ENCODE data around the gene SHLD2. TPM values are rescaled to one million over a fixed set of nuclear protein-coding genes. Genes with fewer than 3 reads are reported as not detected.
"Not testable (repeated sequence)": the region's sequence is repeated elsewhere in the genome, so short reads cannot be mapped to it uniquely, and the experiment has no call there.

Gene SHLD2
- polyA plus RNA-seq, 1 donor from 2014 or later = 15.9 TPM

DNA sequence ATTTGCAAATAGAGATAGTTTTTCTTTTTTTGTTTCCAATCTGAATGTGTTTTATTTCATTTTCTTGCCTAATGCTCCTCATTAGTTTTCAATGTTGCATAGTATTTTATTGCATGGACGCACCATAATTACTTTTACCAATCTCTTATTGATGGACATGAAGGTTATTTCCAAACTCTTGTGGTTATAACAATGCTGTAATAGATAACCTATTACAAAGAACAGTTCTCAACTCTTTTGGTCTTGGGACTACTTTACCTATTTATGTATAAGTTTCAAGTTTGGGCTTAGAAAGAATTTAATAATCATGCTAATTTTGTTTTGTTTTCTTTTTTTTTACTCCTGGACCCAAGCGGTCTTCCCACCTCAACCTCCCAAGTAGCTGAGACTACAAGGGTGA, 7.0 kb downstream of the SHLD2 start:
- Mint-ChIP-seq H3K9me3 (no peaks in the 10 kb centered on the region), H3K27ac (no peak overlapping the region), H3K36me3 (peaks cover 1% of the 10 kb centered on the region), H3K4me1 (peaks cover 3 to 7% (median 6%) of the 10 kb centered on the region in 3 donors), H3K4me3 (no peak overlapping the region), H3K27me3 (no peaks in the 10 kb centered on the region)

DNA sequence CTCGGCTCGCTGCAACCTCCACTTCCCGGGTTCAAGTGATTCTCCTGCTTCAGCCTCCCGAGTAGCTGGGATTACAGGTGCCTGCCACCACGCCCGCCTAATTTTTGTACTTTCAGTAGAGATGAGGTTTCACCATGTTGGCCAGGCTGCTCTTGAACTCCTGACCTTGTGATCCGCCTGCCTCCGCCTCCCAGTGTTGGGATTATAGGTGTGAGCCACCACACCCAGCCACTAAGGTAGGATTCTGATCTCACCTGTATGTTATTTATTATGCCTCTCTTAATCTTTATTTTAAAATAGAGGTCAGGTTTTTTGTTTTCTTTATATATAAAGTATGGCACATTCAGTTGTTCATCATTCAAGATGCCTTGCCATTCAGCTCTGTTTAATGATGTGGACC, 9.7 kb downstream of the SHLD2 start:
- H3K27me3 Mint-ChIP-seq, H3K4me1 Mint-ChIP-seq, H3K9me3 Mint-ChIP-seq, H3K36me3 Mint-ChIP-seq, H3K4me3 Mint-ChIP-seq, H3K27ac Mint-ChIP-seq: not testable (repeated sequence)

DNA sequence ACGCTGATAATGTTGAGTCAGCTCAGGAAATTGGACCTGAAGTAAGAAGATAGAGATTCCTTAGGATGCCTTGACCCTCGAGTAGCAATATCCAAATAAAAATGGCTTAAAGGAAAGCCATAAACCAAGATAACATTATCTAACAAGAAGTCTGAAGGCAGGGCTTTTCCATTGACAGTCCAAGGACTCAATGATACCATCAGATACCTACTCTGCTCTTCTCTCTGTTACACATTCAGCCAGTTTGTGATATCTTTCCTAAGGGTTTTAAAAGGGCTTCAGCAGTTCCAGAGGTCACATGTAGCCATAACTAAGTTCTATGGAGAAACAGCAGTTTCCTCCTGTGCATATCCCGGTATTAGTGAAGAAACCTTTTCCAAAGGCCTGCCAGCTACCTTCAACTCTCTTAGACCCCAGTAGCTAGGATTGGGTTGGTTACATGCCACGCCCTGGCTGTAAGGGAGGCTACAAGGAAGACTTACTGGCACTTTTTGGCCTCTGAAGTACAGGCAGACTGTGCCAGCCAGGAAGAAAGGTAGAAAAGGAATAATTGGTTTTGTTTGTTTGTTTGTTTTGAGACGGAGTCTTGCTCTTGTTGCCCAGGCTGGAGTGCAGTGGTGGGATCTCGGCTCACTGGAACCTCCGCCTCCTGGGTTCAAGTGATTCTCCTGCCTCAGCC, 10.6 kb downstream of the SHLD2 start:
- Mint-ChIP-seq H3K36me3 (peaks cover 6% of the 10 kb centered on the region), H3K4me1 (peaks cover 3 to 7% (median 6%) of the 10 kb centered on the region in 3 donors), H3K4me3 (no peak overlapping the region), H3K9me3 (no peaks in the 10 kb centered on the region), H3K27me3 (no peaks in the 10 kb centered on the region), H3K27ac (no peak overlapping the region)

DNA sequence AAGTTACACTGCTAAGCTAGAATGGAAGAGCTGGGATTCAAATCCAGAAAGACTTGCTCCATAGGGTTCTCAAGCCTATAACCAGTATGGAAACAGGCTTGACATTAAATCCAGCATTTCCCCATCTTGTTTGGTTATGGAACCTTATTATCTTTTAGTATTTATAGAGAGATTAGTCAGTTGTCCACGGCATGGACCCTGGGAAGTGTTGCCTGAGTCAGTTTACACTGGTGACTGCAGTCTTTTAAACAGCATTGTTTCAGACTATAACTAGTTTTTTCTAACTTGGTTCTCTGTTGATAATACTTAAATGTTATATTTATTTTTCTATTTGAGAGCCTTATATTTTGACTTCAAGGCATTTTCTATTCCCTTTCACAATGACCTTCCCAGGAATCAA, 23.1 kb downstream of the SHLD2 start:
- not testable (repeated sequence) for H3K4me3 Mint-ChIP-seq, H3K27me3 Mint-ChIP-seq, H3K27ac Mint-ChIP-seq, H3K4me1 Mint-ChIP-seq, H3K9me3 Mint-ChIP-seq, H3K36me3 Mint-ChIP-seq

DNA sequence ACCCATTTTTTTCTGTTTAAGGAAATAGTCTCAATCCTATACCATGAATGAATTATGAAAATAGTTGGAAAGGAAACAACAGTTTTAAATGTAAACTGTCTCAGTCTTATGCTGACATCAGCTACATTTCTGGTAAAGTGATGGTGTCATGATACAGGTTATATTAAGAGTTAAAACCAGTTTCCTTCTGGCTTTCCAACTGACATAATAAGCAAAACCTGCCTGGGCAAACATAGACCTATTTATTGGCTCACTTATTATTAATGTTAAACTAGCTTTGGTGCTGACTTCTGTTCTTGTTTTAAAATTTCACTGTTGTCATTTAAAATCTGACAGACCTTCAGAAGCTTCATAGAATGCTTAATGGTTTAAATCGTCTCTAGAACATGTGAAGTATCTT, 24.0 kb downstream of the SHLD2 start:
- not testable (repeated sequence) for H3K36me3 Mint-ChIP-seq, H3K27ac Mint-ChIP-seq, H3K4me3 Mint-ChIP-seq, H3K27me3 Mint-ChIP-seq, H3K4me1 Mint-ChIP-seq, H3K9me3 Mint-ChIP-seq

DNA sequence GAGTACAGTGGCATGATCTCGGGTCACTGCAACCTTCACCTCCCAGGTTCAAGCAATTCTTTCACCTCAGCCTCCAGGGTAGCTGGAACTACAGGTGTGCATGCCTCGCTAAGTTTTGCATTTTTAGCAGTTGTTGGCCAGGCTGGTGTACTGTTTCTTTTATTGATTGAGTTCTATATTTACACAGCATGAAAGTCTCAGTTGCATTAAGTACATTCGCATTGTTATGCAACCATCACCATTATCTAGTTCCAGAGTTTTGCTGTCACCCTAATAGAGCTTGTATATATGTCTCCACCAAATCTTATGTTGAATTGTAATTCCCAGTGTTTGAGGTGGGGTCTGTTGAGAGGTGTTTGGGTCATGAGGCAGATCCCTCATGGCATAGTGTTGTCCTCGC, 28.3 kb downstream of the SHLD2 start:
- H3K4me1 Mint-ChIP-seq, H3K27me3 Mint-ChIP-seq, H3K4me3 Mint-ChIP-seq, H3K36me3 Mint-ChIP-seq, H3K9me3 Mint-ChIP-seq, H3K27ac Mint-ChIP-seq: not testable (repeated sequence)

DNA sequence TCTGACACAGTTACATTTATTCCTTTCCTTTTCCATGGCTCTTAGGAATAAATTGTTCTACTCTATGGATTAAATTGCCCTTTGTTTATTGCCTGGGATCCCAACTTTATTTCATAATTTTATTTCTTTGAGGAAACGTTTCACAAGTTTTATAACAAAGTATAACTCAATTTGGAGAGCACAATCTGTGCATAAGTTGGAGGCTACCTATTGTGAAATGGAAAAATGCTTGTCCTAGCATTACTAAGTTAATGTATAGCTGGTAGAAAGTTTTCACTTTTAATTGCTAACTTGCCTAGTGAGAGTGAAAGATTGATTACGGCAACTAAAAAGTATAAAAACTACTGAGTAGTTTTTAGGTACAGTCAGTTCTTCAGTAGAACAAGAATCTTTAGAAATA, 32.0 kb downstream of the SHLD2 start:
- H3K36me3 Mint-ChIP-seq = not testable (repeated sequence)

DNA sequence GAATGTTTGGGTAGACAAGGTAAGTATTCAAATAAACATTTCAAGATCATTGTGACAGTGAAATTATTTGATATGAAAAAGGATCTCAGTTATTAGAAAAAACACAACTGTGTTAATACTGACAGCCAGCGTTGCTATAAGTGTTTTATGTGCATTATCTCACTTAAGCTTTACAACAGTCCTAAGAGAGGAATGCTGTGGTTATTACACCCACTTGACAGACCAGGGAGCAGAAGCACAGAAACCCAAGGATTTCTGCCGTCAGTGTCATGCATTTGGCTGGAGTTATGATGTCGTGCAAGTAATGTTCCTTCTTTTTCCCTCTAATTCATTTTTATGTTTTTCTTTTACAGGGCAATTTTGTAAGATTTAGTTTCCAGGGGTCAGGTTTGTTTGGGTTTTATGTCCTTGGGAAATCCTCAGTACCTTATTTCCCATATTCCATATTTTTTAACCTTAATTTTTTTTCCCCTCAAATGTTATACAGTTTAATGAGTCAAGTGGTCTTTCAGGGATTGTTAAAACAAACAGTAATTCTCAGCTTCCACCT, 32.7 kb downstream of the SHLD2 start:
- not testable (repeated sequence) for H3K9me3 Mint-ChIP-seq

More for the DNA sequence above, 32.0 kb downstream of the SHLD2 start:
- not testable (repeated sequence) for H3K4me3 Mint-ChIP-seq, H3K4me1 Mint-ChIP-seq, H3K27me3 Mint-ChIP-seq, H3K27ac Mint-ChIP-seq, H3K9me3 Mint-ChIP-seq

DNA sequence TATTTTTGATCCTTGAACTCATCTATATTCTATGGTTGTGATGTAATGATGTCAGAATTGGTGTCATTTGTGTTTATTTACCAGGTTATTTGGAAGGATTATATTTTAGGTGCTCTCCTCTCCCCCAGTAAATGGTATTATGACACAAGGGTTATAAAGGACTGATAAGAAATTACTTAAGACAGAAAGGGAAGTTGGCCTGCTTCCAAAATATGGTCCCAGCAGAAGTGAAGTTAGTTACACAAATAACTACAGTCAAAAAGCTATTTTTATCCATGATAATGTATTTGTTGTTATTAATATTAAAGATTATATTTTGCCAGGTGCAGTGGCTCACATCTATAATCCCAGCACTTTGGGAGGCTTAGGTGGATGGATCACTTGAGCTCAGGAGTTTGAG, 37.2 kb downstream of the SHLD2 start:
- H3K9me3 Mint-ChIP-seq, H3K4me3 Mint-ChIP-seq, H3K27ac Mint-ChIP-seq, H3K4me1 Mint-ChIP-seq, H3K27me3 Mint-ChIP-seq: not testable (repeated sequence)
- H3K36me3 Mint-ChIP-seq = peaks cover 17% of the 10 kb centered on the region

More for the DNA sequence above, 32.7 kb downstream of the SHLD2 start:
- not testable (repeated sequence) for H3K36me3 Mint-ChIP-seq, H3K4me3 Mint-ChIP-seq, H3K27me3 Mint-ChIP-seq, H3K4me1 Mint-ChIP-seq
- peak overlapping the region in 1 of 3 donors; percentile 47 for H3K27ac Mint-ChIP-seq

DNA sequence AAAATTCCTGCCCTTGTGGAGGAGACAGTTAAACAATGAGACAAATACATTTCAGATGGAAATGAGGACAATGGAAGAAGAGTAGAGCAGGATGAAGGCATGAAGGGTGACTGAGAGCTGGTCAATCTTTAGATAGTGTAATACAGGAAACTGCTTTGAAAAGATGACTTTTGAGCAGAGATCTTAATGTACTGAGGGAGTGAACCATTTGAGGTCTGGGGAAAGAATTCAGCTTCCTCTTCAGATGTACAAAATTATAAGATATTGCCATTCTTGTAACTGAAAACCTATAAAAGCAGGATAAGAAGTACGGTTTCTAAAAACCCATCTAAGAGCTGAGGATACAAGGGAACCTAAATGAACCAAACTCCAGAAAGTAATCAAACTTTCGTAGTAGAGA, 38.9 kb downstream of the SHLD2 start:
- H3K27ac Mint-ChIP-seq, H3K4me3 Mint-ChIP-seq, H3K9me3 Mint-ChIP-seq, H3K4me1 Mint-ChIP-seq, H3K27me3 Mint-ChIP-seq: not testable (repeated sequence)
- H3K36me3 Mint-ChIP-seq = peaks cover 22% of the 10 kb centered on the region

DNA sequence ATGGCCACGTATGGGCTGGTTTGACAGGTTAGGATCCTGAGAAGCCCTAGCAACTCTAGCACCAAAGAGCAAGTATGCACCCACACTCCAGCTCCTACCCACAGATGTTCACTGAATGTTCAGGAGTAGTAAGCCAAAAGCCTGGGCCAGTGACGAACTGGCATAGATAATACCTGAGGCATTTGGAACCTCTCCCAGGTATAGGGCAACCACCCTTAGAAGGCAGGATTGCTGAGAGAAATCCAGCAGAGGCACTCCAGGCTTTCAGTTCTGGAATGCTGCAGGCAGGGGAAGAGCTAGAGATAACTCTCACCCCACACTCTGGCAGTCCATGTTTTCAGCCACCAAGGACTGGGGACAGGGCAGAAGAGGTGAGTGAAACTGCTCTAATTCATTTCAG, 39.4 kb downstream of the SHLD2 start:
- H3K36me3 Mint-ChIP-seq = peaks cover 20% of the 10 kb centered on the region
- H3K27ac Mint-ChIP-seq, H3K4me3 Mint-ChIP-seq, H3K4me1 Mint-ChIP-seq, H3K9me3 Mint-ChIP-seq, H3K27me3 Mint-ChIP-seq: not testable (repeated sequence)

DNA sequence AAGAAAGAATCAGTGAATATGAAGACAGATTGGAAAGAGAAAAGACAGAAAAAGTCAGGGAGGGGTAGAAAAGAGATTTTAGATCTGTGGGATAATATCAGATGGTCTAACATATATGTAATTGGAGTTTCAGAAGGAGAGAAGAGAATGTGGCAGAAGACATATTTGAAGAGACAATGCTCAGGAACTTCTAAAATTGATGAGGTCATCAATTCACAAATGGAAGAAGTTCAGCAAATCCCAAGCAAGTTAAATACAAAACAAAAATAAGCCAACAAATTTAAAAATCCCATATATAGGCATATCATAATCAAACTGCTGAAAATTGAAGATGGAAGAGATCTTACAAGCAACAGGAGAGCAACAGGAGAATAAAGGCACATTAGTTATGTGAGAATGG, 42.5 kb downstream of the SHLD2 start:
- H3K27me3 Mint-ChIP-seq, H3K4me3 Mint-ChIP-seq, H3K27ac Mint-ChIP-seq, H3K4me1 Mint-ChIP-seq, H3K9me3 Mint-ChIP-seq: not testable (repeated sequence)
- peaks cover 17% of the 10 kb centered on the region for H3K36me3 Mint-ChIP-seq

DNA sequence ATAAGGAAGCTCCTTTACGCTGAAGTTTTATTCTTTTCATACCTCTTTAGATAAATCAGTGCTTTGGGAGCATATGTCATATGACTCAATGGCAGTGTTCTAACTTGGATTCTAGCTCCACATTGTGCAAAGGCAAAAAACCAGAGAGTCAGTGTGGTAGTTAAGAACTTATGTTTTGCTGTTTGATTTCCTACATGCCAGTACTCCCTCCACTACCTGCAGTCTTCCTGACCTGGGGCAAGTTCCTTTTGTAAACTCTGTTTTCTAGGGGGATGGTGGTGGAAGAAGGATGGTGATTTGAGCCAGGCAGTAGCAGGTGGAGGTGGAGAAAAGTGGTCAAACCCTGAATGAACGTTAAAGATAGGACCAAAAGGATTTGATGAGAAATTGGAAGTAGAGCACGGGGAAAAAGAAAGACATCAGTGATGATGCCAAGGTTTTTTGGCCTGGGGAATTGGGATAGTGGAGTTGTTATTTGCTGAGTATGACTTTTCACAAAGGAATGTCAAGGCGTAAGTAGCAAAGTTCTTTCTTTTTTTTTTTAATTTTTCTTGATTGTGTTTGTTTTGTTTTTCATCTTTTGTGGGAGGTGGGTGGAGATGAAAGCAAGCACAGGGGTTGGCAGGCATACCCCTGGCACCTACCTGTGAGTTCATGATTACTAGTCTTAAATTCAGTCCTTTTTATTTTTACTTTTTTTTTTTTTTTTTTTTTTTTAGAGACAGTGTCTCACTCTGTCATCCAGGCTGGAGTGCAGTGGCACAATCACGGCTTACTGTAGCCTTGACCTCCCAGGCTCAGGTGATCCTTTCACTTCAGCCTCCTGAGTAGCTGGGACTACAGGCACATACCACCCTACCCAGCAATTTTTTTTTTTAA, 47.5 kb downstream of the SHLD2 start:
- H3K4me1 Mint-ChIP-seq, H3K36me3 Mint-ChIP-seq, H3K4me3 Mint-ChIP-seq, H3K27ac Mint-ChIP-seq, H3K9me3 Mint-ChIP-seq, H3K27me3 Mint-ChIP-seq: not testable (repeated sequence)

DNA sequence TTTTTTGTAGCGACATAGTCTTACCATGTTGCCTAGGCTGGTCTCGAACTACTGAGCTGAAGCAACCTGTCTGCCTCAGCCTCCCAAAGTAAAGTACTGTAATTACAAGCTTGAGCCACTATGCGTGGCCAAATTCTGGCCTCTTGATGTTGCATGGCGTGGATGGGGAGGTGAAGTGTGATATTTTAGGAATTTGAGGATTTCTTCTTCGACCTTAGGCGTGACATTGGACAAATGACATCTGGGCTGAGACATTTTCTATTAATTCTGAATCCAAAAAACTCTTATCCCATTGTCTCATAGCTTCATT, 48.1 kb downstream of the SHLD2 start:
- not testable (repeated sequence) for H3K27ac Mint-ChIP-seq, H3K4me3 Mint-ChIP-seq, H3K9me3 Mint-ChIP-seq, H3K36me3 Mint-ChIP-seq, H3K27me3 Mint-ChIP-seq, H3K4me1 Mint-ChIP-seq

DNA sequence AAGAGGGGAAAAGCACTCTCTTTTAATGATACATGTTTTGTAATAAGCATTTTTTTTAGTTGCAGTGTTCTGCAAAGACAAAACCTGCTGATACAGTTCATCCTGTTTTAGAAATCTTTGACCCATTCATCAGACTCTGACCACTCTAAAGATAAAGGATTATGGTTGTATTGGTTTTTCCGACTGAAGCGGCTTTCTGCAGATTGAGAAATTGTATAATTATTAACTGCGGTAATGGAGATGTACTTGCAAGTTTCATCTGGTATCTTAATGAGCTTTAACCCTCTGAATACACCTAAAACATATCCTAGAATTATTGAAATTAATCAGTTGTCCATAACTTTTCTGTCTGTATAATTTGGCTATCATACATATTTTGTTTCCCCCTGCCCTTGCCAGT, 50.6 kb downstream of the SHLD2 start:
- H3K9me3 Mint-ChIP-seq, H3K27ac Mint-ChIP-seq, H3K4me1 Mint-ChIP-seq, H3K4me3 Mint-ChIP-seq, H3K36me3 Mint-ChIP-seq, H3K27me3 Mint-ChIP-seq: not testable (repeated sequence)

DNA sequence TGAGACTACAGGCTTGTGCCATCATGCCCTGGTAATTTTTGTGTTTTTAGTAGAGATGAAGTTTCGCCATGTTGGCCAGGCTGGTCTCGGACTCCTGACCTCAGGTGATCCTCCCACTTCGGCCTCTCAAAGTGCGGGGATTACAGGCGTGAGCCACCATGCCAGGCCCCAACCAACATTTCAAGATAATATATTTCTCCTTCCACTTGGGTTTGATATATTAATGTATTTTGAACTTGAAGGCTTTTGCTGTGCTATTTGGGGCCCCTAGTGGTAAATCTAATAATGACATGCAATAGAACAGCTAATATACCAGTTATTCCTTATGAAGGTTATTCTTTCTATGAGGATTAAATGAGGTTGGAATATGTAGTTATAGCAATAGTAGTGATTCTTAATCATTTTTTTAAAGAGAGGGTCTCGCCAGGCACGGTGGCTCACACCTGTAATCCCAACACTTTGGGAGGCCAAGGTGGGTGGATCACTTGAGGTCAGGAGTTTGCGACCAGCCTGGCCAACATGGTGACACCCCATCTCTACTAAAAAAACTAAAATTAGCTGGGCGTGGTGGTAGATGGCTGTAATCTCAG, 54.1 kb downstream of the SHLD2 start:
- H3K36me3 Mint-ChIP-seq, H3K9me3 Mint-ChIP-seq, H3K4me1 Mint-ChIP-seq, H3K27me3 Mint-ChIP-seq, H3K27ac Mint-ChIP-seq: not testable (repeated sequence)
- H3K4me3 Mint-ChIP-seq = peak overlapping the region in 1 of 4 donors; percentile 66

All from IgD-negative memory B cell (primary cell).